Skeletal muscle tissue (tissue), 4 donors: ENCODE data around the gene ERVFRD-1. TPM values are rescaled to one million over a fixed set of nuclear protein-coding genes. Genes with fewer than 3 reads are reported as not detected.
A peak's percentile ranks its signal among the peaks of the same experiment; 100 is the strongest.

Source experiments
- H3K27ac ChIP-seq: one replicate; pipeline ENCODE4 v1.7.0; 2013; ENCODE audit warnings: mild to moderate bottlenecking, low read depth, low read length, inconsistent platforms
- H3K27me3 ChIP-seq, 3 donors: one replicate each; pipeline ENCODE4 v1.7.0; 2013; ENCODE audit warnings: low read length in 3 of 3; ENCODE audit not compliant: control insufficient read depth in 3 of 3, insufficient read depth in 3 of 3
- H3K36me3 ChIP-seq, 3 donors: one replicate each; pipeline ENCODE4 v1.7.0; 2013; ENCODE audit warnings: low read length in 3 of 3; ENCODE audit not compliant: control insufficient read depth in 3 of 3, insufficient read depth in 3 of 3
- H3K4me1 ChIP-seq, 3 donors: one replicate each; pipeline ENCODE4 v1.7.0; 2013; ENCODE audit warnings: low read length in 3 of 3, mild to moderate bottlenecking in 3 of 3; ENCODE audit not compliant: control insufficient read depth in 3 of 3, insufficient read depth in 3 of 3
- H3K4me3 ChIP-seq, 3 donors: one replicate each; pipeline ENCODE4 v1.7.0; 2013; ENCODE audit warnings: low read length in 3 of 3
- H3K9ac ChIP-seq, 3 donors: one replicate each; pipeline ENCODE4 v1.7.0; 2013; ENCODE audit warnings: low read length in 3 of 3, mild to moderate bottlenecking in 3 of 3, moderate library complexity in 2 of 3, low read depth in 1 of 3
- H3K9me3 ChIP-seq, 3 donors: one replicate each; pipeline ENCODE4 v1.7.0; 2013; ENCODE audit warnings: low read length in 3 of 3; ENCODE audit not compliant: control insufficient read depth in 3 of 3
- total RNA-seq: library from RNA; depleted of rRNA; stranded (reverse); fragments of >200 nt; gene quantifications from one replicate; pipeline ENCODE4 v1.2.3, GENCODE V29; 2014
- donor health status: Osteomylitis.

ERVFRD-1 gene
- total RNA-seq, 1 donor from 2014 or later: not detected

DNA sequence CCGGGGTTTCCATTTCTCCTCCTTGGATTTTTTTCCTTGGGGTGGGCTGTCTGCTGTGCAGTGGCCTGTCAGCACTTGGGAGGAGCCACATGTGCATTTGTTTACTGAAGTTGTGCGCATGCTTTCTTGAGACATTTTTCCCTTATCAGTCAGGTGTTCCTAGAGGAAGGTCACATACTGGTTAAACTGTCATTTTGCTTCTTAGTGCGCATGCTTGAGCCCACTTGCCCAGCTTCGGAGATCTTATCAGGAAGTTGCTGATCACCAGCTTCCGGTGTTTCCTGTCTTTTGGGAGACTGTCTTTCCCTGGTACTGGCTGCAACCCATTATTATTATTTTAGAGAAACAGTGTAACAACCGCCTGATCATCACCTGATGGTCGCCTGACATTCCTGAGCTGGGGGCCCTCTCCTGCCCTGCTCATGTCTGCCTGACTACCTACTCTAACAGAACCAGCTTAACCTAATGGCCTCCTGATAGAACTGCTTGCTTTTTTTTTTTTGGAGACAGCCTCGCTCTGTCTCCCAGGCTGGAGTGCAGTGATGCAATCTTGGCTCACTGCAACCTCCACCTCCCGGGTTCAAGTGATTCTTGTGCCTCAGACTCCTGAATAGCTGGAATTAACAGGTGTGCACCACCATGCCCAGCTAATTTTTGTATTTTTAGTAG, 378 bp upstream of the ERVFRD-1 start:
- Histone ChIP-seq H3K4me3 (no peak overlapping the region), H3K27ac (no peak overlapping the region), H3K27me3 (no peaks in the 10 kb centered on the region), H3K36me3 (no peaks in the 10 kb centered on the region), H3K9ac (no peak overlapping the region), H3K4me1 (peaks cover 0 to 5% (median 0%) of the 10 kb centered on the region in 3 donors), H3K9me3 (no peaks in the 10 kb centered on the region)

DNA sequence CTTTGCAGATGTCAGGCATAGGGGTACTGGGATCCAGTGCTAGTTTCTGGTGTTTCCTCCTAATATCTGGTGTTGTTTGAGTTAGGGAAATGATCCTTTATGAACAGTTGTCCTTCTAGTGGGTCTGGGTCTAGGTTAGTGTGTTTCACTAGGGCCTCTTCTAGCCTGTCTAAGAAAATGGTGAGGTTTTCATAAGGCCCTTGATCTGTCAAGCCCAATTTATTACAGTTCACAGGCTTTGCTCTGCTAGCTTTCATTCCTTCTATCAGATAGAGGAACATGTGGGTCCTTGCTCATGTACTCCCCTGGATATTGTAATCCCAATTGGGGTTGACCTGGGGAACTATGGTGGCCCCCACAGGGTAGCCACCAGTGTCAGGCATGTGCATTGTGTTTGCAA, 2.8 kb downstream of the ERVFRD-1 start:
- Histone ChIP-seq H3K27me3 (no peaks in the 10 kb centered on the region), H3K9me3 (no peaks in the 10 kb centered on the region), H3K4me1 (peaks cover 0 to 5% (median 0%) of the 10 kb centered on the region in 3 donors), H3K4me3 (no peak overlapping the region), H3K9ac (no peak overlapping the region), H3K36me3 (peaks cover 0 to 2% (median 0%) of the 10 kb centered on the region in 3 donors), H3K27ac (no peak overlapping the region)

DNA sequence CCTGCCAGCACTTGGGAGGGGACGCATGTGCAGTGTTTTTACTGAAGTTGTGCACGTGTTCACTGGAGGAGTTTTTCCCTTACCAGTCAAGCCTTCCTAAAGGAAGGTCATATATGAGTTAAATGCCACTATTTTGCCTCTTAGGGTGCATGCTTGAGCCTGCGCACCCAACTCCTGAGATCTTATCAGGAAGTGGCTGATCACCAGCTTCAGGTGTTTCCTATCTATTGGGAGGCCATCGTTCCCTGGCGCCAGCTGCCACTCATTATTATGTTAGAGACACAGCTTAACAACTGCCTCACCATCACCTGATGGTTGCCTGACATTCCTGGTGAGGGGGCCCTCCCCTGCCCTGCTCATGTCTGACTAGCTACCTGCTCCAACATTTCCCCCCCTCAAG, 8.5 kb downstream of the ERVFRD-1 start:
- H3K4me3 ChIP-seq: no peak overlapping the region
- H3K27ac ChIP-seq: no peak overlapping the region
- H3K9ac ChIP-seq: no peak overlapping the region
- H3K27me3 ChIP-seq: no peaks in the 10 kb centered on the region
- H3K4me1 ChIP-seq: peaks cover 0 to 6% (median 0%) of the 10 kb centered on the region in 3 donors
- no peaks in the 10 kb centered on the region for H3K9me3 ChIP-seq
- peaks cover 0 to 2% (median 0%) of the 10 kb centered on the region in 3 donors for H3K36me3 ChIP-seq

DNA sequence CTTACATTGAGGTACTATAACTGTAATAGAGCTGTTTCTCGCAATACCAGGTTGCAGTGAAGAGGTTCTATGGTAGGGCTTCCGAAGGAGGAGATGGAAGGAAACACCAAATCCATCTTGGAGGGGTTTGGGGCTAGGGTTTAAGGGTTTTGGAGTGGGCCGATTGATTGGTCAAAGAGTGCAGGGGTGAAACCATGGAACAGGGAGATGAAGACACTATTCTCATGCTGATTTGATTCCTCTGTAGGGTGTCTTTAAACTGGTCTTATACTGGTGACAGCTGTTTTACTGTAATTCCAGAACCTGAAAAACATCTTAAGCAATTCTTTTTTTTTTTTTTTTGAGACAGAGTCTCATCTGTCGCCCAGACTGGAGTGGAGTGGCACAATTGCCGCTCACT, 10.1 kb downstream of the ERVFRD-1 start:
- Histone ChIP-seq H3K9ac (no peak overlapping the region), H3K4me3 (peak overlapping the region in 1 of 3 donors; percentile 0), H3K4me1 (peaks cover 0 to 6% (median 0%) of the 10 kb centered on the region in 3 donors), H3K9me3 (no peaks in the 10 kb centered on the region), H3K27me3 (no peaks in the 10 kb centered on the region), H3K36me3 (peaks cover 0 to 2% (median 0%) of the 10 kb centered on the region in 3 donors), H3K27ac (no peak overlapping the region)

DNA sequence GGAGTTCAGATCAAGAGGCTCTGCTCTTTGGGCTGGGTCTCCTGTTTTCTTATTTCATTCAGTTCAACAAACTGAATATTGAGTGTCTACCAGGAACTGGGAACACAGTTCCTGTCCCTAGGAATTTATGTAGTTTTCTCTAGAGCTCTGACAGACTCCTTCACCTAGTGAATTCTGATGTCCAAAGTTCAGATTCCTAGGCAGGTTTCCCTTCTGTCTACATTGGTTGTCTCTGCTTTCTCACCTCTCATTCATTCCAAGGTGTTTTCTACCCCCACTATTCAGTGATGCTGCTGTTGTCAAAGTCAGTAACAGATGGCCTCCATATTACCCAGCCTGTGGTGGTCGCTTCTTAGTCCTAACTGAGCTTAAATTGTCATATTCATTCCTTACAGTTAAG, 13.5 kb downstream of the ERVFRD-1 start:
- no peak overlapping the region for H3K4me3 ChIP-seq
- no peak overlapping the region for H3K9ac ChIP-seq
- H3K4me1 ChIP-seq: peaks cover 9 to 16% (median 13%) of the 10 kb centered on the region in 3 donors
- H3K36me3 ChIP-seq: no peaks in the 10 kb centered on the region
- no peak overlapping the region for H3K27ac ChIP-seq
- no peaks in the 10 kb centered on the region for H3K9me3 ChIP-seq
- H3K27me3 ChIP-seq: no peaks in the 10 kb centered on the region

DNA sequence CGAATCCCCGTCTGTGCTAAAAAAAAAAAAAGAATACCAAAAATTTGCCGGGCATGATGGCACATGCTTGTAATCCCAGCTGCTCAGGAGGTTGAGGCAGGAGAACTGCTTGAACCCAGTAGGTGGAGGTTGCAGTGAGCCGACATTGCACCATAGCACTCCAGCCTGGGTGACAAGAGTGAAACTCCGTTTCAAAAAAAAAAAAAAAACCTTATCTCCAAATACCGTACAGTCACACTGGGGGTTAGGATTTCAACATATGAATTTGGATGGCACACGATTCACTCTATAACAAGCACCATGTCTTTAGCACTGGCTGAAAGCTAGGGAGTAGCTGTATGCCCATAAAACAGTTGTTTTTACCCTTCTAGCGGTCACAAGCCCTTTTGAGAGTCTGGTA, 14.0 kb downstream of the ERVFRD-1 start:
- H3K4me3 ChIP-seq: no peak overlapping the region
- no peaks in the 10 kb centered on the region for H3K9me3 ChIP-seq
- no peaks in the 10 kb centered on the region for H3K36me3 ChIP-seq
- H3K27me3 ChIP-seq: no peaks in the 10 kb centered on the region
- peaks cover 9 to 16% (median 16%) of the 10 kb centered on the region in 3 donors for H3K4me1 ChIP-seq
- H3K27ac ChIP-seq: no peak overlapping the region
- H3K9ac ChIP-seq: no peak overlapping the region

DNA sequence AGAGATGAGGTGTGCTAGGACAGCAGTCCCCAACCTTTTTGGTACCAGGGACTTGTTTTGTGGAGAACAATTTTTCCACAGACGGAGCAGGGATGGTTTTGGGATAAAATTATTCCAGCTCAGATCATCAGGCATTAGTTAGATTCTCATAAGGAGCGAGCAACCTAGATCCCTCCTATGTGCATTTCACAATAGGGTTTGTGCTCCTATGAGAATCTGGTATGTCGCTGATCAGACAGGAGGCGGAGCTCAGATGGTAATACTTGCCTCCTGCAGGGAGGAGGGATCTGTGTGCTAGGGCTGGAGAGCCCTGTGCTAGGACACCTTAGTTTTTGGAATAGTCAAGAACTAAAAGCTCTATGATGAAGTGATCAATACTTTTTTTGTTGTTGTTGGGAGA, 15.4 kb downstream of the ERVFRD-1 start:
- no peak overlapping the region for H3K4me3 ChIP-seq
- H3K4me1 ChIP-seq: peaks cover 9 to 16% (median 11%) of the 10 kb centered on the region in 3 donors
- no peaks in the 10 kb centered on the region for H3K27me3 ChIP-seq
- H3K9ac ChIP-seq: no peak overlapping the region
- H3K36me3 ChIP-seq: no peaks in the 10 kb centered on the region
- H3K27ac ChIP-seq: no peak overlapping the region
- no peaks in the 10 kb centered on the region for H3K9me3 ChIP-seq

DNA sequence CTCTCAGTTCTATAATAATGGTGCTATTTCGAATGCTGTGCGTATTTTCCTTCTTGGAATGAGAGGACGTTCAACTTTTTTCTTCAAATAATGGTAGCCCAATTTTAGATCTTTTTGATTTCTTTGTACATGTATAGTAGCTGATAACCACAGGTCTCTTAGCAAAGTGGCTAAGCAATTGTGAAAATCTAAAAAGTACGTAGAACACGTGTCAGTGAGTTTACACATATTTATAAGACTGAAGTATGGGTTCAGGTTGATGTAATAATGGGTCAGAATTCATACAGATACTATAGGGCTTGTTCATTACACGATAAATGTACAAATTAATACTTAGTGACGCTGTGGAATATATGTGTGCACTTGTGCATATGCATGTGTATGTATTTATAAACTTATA, 16.6 kb downstream of the ERVFRD-1 start:
- Histone ChIP-seq H3K9me3 (no peaks in the 10 kb centered on the region), H3K27me3 (no peaks in the 10 kb centered on the region), H3K9ac (peak overlapping the region; percentile 83 to 91 (median 87)), H3K4me1 (peaks cover 9 to 16% (median 10%) of the 10 kb centered on the region in 3 donors), H3K36me3 (no peaks in the 10 kb centered on the region), H3K27ac (peak overlapping the region; percentile 88), H3K4me3 (peak overlapping the region; percentile 78 to 99 (median 97))

DNA sequence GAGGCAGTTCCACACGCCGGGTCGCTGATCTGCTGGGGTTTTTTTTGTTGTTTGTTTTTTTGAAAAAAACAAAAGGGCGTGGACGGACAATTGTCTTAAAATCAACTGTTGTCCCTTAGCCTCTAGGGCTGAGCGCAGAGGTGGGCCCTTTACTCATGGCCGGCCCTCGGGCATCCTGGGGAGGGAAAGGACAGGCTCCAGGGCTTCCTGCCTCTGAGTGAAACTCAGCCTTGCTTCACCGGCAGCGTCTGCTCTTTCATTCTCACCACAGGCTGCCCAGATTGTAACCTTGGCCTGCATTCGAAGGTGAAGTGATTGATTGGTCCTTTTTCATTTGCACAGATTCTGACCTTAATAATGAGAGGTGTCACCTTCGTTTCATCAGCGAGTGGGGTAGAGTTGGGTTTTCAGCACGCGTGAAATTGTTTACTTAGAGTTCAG, 17.1 kb downstream of the ERVFRD-1 start:
- Histone ChIP-seq H3K9me3 (no peaks in the 10 kb centered on the region), H3K36me3 (no peaks in the 10 kb centered on the region), H3K4me1 (peaks cover 9 to 16% (median 10%) of the 10 kb centered on the region in 3 donors), H3K9ac (peak overlapping the region; percentile 83 to 91 (median 87)), H3K27ac (peak overlapping the region; percentile 88), H3K4me3 (peak overlapping the region; percentile 78 to 99 (median 97)), H3K27me3 (no peaks in the 10 kb centered on the region)

DNA sequence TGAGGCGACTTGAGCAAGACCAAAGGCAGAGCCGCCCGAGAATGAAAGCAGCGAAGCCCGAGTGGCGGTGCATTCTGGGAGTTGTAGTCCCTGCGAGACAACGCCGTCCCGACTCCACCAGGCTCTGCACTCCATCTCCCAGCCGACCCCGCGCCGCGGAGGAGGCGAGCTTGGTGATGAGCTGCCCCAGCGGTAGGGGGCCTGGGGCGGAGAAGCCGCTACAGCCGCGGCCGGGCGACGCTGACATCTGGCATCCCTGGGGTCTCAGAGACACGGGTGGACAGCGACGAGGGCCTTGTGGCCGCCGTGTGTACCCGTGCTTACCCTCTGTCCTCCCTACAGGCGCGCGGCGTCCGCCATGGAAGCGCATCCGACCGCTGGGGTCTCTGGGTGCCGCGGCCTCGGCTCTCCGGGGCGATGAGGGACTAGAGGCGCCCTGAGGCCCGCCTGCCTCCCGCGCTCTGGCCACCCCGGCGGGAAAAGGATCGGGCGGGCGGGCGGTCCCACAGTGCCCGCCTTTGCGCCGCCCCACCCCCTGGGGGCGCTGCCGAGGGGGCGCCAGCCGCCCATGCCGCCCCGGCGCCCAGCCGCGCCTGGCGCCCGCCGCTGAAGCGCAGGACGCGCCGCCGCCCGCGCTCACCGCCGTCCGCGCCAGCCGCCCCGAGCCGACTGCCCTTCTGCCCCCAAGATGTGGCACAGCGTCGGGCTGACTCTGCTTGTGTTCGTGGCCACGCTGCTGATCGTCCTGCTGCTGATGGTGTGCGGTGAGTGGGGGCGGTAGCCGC, 17.7 kb downstream of the ERVFRD-1 start, which contains the start of gene SMIM13:
TSS of gene SMIM13 (plus strand) at position 209 of the 785 bp plus-strand sequence. CDS start at position 689, 480 bp downstream.
- H3K4me1 ChIP-seq: peaks cover 9 to 16% (median 10%) of the 10 kb centered on the region in 3 donors
- peak within 1 kb of the TSS; percentile 91 to 99 (median 97) for H3K4me3 ChIP-seq
- H3K9me3 ChIP-seq: no peaks in the 10 kb centered on the region
- H3K27me3 ChIP-seq: no peaks in the 10 kb centered on the region
- no peaks in the 10 kb centered on the region for H3K36me3 ChIP-seq
- H3K9ac ChIP-seq: peak within 1 kb of the TSS; percentile 87 to 91 (median 87)
- H3K27ac ChIP-seq: peak within 1 kb of the TSS; percentile 88
